AG04449 (cell line): ENCODE measurements around the gene R3HDM2.

Experiments
- CTCF ChIA-PET: fragments of 350-600 bp; formaldehyde crosslinking; extraction: SDS; loops from one replicate; lab custom pipeline; 2021; ENCODE audit warnings: antibody characterized with exemption; lab: Yijun Ruan, JAX
- POLR2A ChIA-PET: fragments of 400-600, 350-600 bp; formaldehyde crosslinking; extraction: SDS; loops from one replicate; lab custom pipeline; 2020; ENCODE audit warnings: antibody characterized with exemption, inconsistent platforms; lab: Yijun Ruan, JAX
- DNase-seq: peaks from one replicate; pipeline ENCODE4 v3.0.0-alpha.2; 2010; ENCODE audit warnings: low read depth, low spot score
- H3K4me3 ChIP-seq: 2 replicates; pipeline ENCODE4 v1.5.1; 2011; ENCODE audit warnings: low read depth, mild to moderate bottlenecking, control low read depth, low read length
- CTCF ChIP-seq: IDR thresholded peaks from one replicate; pipeline ENCODE4 v1.5.1; 2011; ENCODE audit warnings: mild to moderate bottlenecking, moderate library complexity, low read length, control low read depth, inconsistent platforms; ENCODE audit not compliant: insufficient read depth; ENCODE audit errors: missing control alignments

The R3HDM2 gene

GRCh38 chr12:57210461-57210860 is 220.4 kb downstream of the R3HDM2 start:
- no peak for DNase-seq
- CTCF ChIA-PET, result interaction anchor here (9.8 to 11.4 kb wide), 2 partner anchors 18 to 31 kb away, joined by 290 to 393 read pairs; partner anchors contain the start of gene SHMT2
- POLR2A ChIA-PET, result no interaction called here
- no peak overlapping the region for H3K4me3 ChIP-seq
- TF ChIP-seq CTCF, result no peak

GRCh38 chr12:57209916-57210315 is 220.9 kb downstream of the R3HDM2 start:
- DNase-seq, result no peak
- POLR2A ChIA-PET, result no interaction called here
- CTCF ChIA-PET, result interaction anchor here (11.4 kb wide), 1 partner anchor 32 kb away, joined by 393 read pairs; a partner anchor contains a TSS
- no peak overlapping the region for H3K4me3 ChIP-seq
- TF ChIP-seq CTCF, result no peak

GRCh38 chr12:57208631-57209282 is 222.1 kb downstream of the R3HDM2 start:
- DNase-seq, result no peak
- POLR2A ChIA-PET, result no interaction called here
- TF ChIP-seq CTCF, result no peak
- CTCF ChIA-PET, result interaction anchor here (1.0 to 11.4 kb wide), 3 partner anchors 33 to 68 kb away, joined by 3 to 393 read pairs (median 4); a partner anchor contains a TSS
- H3K4me3 ChIP-seq, result no peak overlapping the region

GRCh38 chr12:57207731-57208630 is 222.9 kb downstream of the R3HDM2 start:
- POLR2A ChIA-PET, result no interaction called here

GRCh38 chr12:57205931-57206330 is 224.9 kb downstream of the R3HDM2 start:
- TF ChIP-seq CTCF, result no peak
- ChIA-PET CTCF (interaction anchor here (1.0 to 11.4 kb wide), 3 partner anchors 9 to 36 kb away, joined by 3 to 393 read pairs (median 10); a partner anchor contains a TSS), POLR2A (no interaction called here)
- no peak overlapping the region for H3K4me3 ChIP-seq
- no peak for DNase-seq

More at GRCh38 chr12:57207731-57208630, 222.9 kb downstream of the R3HDM2 start:
- CTCF ChIA-PET, result interaction anchor here (1.0 to 11.4 kb wide), 6 partner anchors 10 to 96 kb away, joined by 3 to 393 read pairs (median 4); a partner anchor contains a TSS
- H3K4me3 ChIP-seq, result no peak overlapping the region
- no peak for TF ChIP-seq CTCF
- no peak for DNase-seq
